ENCODE results near the gene CLEC5A. TPM values are rescaled to one million over a fixed set of nuclear protein-coding genes. Genes with fewer than 3 reads are reported as not detected.

Gene CLEC5A
- total and polyA plus RNA-seq, 7 donors: 0.04 to 1.2 (median 0.33) TPM; not detected in 1

DNA sequence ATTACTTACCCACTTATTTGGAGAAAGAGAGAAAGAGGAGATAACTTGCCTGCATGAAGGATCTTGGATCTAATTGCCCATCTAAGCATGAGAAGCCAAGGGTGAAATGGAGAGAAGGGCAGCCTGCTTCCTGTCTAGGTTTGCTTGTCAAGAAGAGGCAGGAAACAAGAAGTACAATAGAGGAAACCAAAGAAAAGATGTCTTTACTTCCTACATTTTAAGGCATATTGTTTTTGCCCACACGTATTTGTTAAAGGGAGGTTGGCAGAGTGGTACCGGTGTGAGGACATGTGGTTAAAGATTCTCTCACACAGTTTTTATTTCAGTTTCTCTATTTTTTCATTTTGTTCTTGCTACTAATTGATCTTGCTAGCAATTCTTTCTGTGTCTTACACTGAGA lies 32.8 kb upstream of the CLEC5A start:
- Histone ChIP-seq H3K27ac (no peak overlapping the region), H3K27me3 (ENCODE audit: insufficient read depth in 3 of 3, low read length in 2 of 3) (no peaks in the 10 kb centered on the region), H3K9me3 (peaks cover 2% of the 10 kb centered on the region), H3K4me3 (no peak overlapping the region), H3K36me3 (ENCODE audit: insufficient read depth in 1 of 2, low read depth in 1 of 2) (no peaks in the 10 kb centered on the region), H3K4me1 (no peaks in the 10 kb centered on the region)
- intact Hi-C loops (cut with DNase I): loop anchor here in 1 of 2 donors (5.0 kb wide), 1 partner anchor 208 kb away; no protein-coding TSS in a partner anchor
- DNase-seq: no peak
- ATAC-seq: no peak
- 78 to 81% (median 79%) methylated on average over 2 of the region's 2 CpGs for WGBS, 3 donors
- TF ChIP-seq, protein P1, sequence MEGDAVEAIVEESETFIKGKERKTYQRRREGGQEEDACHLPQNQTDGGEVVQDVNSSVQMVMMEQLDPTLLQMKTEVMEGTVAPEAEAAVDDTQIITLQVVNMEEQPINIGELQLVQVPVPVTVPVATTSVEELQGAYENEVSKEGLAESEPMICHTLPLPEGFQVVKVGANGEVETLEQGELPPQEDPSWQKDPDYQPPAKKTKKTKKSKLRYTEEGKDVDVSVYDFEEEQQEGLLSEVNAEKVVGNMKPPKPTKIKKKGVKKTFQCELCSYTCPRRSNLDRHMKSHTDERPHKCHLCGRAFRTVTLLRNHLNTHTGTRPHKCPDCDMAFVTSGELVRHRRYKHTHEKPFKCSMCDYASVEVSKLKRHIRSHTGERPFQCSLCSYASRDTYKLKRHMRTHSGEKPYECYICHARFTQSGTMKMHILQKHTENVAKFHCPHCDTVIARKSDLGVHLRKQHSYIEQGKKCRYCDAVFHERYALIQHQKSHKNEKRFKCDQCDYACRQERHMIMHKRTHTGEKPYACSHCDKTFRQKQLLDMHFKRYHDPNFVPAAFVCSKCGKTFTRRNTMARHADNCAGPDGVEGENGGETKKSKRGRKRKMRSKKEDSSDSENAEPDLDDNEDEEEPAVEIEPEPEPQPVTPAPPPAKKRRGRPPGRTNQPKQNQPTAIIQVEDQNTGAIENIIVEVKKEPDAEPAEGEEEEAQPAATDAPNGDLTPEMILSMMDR (IDR thresholded peaks at IDR 0.05): no peak

DNA sequence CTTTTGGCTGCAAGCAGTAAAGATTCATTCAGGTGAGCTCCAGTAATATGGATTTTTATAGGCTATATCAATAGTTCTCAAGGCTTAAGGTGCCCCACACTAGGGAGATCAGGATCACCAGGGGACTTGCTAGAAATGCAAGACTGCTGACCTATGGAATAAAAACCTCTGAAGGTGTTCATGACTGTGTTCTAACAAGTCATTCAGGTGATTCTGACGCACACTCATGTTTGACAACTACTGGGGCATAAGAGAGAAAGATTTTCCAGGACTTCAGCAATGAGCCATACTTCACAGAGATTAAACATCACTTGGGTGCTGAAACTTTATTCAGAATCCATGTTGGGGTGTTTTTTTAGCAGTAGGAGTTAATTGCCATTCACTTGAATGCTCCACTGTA lies 31.6 kb upstream of the CLEC5A start:
- intact Hi-C loops (cut with DNase I): loop anchor here in 1 of 2 donors (5.0 kb wide), 1 partner anchor 209 kb away; no protein-coding TSS in a partner anchor

DNA sequence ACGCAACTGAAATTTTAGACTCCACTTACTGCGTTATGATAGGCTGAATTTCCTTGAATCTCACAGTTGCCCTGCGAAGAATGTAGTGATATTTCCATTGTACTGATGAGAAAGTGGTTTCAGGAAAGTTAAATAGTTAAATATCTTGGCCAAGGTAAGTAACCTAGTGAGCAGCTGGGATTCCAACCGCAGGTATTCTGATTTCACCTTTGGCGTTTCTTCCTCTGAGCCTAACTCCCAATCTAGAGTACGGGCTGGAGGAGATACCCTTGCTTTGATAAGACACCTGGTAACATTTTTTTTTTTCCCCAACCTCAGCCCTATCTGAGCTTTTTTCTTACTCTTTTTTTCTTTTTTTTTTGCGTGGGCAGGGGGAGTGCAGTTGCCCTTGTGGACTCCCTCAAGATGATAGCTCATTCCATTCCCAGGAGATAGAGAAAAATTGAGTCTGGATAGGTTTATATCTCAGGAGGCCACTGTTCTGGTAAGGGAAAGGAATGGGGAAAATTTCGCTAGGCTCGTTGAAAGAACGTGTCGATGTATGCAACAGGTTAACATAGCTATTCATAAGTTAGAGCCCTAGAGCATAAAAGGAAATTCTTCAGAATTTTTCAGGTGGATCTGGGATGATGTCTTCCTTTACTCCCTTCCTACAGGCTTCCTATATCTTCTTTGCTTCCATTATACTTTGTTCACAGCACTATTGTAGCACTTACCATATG lies 29.9 kb upstream of the CLEC5A start:
- ATAC-seq: no peak
- WGBS, 3 donors: 46 to 50% (median 48%) methylated on average over 11 of the region's 11 CpGs
- TF ChIP-seq, protein P1 (IDR thresholded peaks at IDR 0.05): no peak

More for the DNA sequence above, 31.6 kb upstream of the CLEC5A start:
- no peaks in the 10 kb centered on the region for H3K36me3 ChIP-seq (ENCODE audit: insufficient read depth in 1 of 2, low read depth in 1 of 2)
- TF ChIP-seq, protein P1 (IDR thresholded peaks at IDR 0.05): no peak
- H3K27ac ChIP-seq: no peak overlapping the region
- no peaks in the 10 kb centered on the region for H3K4me1 ChIP-seq
- WGBS, 3 donors: 71 to 78% (median 72%) methylated on average over 1 of the region's 1 CpG
- no peaks in the 10 kb centered on the region for H3K27me3 ChIP-seq (ENCODE audit: insufficient read depth in 3 of 3, low read length in 2 of 3)
- H3K4me3 ChIP-seq: no peak overlapping the region
- peaks cover 2% of the 10 kb centered on the region for H3K9me3 ChIP-seq
- no peak for DNase-seq
- no peak for ATAC-seq

DNA sequence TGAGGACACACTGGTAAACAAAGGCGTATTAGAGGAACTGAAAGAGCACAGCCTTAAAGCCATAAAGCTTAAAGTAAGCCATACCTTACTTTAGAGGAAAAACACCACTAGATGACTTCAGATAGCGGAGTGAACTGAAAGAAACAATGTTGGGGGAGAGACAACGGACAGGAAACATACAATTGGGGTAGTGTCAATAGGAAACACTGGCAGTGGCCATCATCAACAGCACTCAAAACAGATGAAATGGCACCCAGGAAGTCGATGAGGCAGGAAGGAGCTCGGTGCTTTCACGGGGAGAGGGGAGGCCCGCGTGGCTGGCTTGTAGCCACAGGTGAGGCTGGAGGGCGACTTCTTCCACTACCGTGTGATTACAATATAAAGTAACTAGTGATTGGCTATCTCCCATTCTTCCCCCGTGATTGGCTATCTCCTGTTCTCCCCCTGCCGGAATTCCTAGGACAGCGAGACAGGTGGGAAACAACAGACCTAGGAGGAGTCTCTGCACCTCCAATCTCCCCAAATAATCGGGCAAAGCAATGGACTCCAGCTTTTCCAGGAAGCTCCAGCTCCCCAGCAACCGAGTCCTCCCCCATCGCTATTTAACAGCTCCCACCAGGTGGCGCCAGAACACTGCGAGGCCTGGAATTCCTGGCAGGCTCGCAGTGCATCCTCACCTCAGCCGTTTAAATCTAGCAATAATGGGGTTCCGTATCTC lies 29.2 kb upstream of the CLEC5A start:
- peak overlapping the region; percentile 32 for H3K4me3 ChIP-seq
- no peaks in the 10 kb centered on the region for H3K36me3 ChIP-seq (ENCODE audit: insufficient read depth in 1 of 2, low read depth in 1 of 2)
- no peaks in the 10 kb centered on the region for H3K27me3 ChIP-seq (ENCODE audit: insufficient read depth in 3 of 3, low read length in 2 of 3)
- H3K4me1 ChIP-seq: no peaks in the 10 kb centered on the region
- TF ChIP-seq, protein P1 (IDR thresholded peaks at IDR 0.05): peak; percentile 44
- 15 to 20% (median 17%) methylated on average over 21 of the region's 21 CpGs for WGBS, 3 donors
- peaks cover 2% of the 10 kb centered on the region for H3K9me3 ChIP-seq
- no peak overlapping the region for H3K27ac ChIP-seq
- DNase-seq: peak; percentile 53 to 61
- intact Hi-C loops (cut with DNase I): loop anchor here in 1 of 2 donors (5.0 kb wide), 1 partner anchor 211 kb away; no protein-coding TSS in a partner anchor
- no peak for ATAC-seq

More for the DNA sequence above, 29.9 kb upstream of the CLEC5A start:
- DNase-seq: no peak
- H3K4me3 ChIP-seq: no peak overlapping the region
- H3K27ac ChIP-seq: no peak overlapping the region
- H3K27me3 ChIP-seq (ENCODE audit: insufficient read depth in 3 of 3, low read length in 2 of 3): no peaks in the 10 kb centered on the region
- H3K9me3 ChIP-seq: peaks cover 2% of the 10 kb centered on the region
- H3K4me1 ChIP-seq: no peaks in the 10 kb centered on the region
- H3K36me3 ChIP-seq (ENCODE audit: insufficient read depth in 1 of 2, low read depth in 1 of 2): no peaks in the 10 kb centered on the region
- intact Hi-C loops (cut with DNase I): loop anchor here in 1 of 2 donors (5.0 kb wide), 1 partner anchor 211 kb away; no protein-coding TSS in a partner anchor
